Neutrophil (primary cell): ENCODE results near the gene LAMC1.
A peak's percentile ranks its signal among the peaks of the same experiment; 100 is the strongest.

Experiments used
- H3K27ac ChIP-seq: fragments of 200-600 bp; sonication (generic); 2 replicates; pipeline ENCODE4 v1.5.1; 2016; ENCODE audit warnings: mild to moderate bottlenecking, moderate library complexity
- H3K27me3 ChIP-seq: fragments of 200-600 bp; sonication (generic); 2 replicates; pipeline ENCODE4 v1.6.0; 2016; ENCODE audit warnings: mild to moderate bottlenecking
- H3K36me3 ChIP-seq: fragments of 200-600 bp; sonication (generic); 2 replicates; pipeline ENCODE4 v1.5.1; 2017
- H3K4me1 ChIP-seq, 2 experiments: fragments of 200-600 bp in 1 of 2; sonication (generic) in 1 of 2; 1 replicate in 1 of 2; 2 replicates in 1 of 2; pipeline versions ENCODE4 v1.5.1 to v1.6.1; 2013 to 2016; ENCODE audit warnings: low read depth in 1 of 2, low read length in 1 of 2, mild to moderate bottlenecking in 1 of 2, moderate library complexity in 1 of 2; ENCODE audit not compliant: control insufficient read depth in 1 of 2, insufficient read depth in 1 of 2
- H3K4me3 ChIP-seq, 2 experiments: fragments of 200-600 bp in 1 of 2; sonication (generic) in 1 of 2; 1 replicate in 1 of 2; 2 replicates in 1 of 2; pipeline ENCODE4 v1.5.1; 2013 to 2016; ENCODE audit warnings: low read depth in 1 of 2, low read length in 1 of 2, mild to moderate bottlenecking in 1 of 2, moderate library complexity in 1 of 2
- H3K9me3 ChIP-seq: fragments of 200-600 bp; sonication (generic); 2 replicates; pipeline ENCODE4 v1.5.1; 2016
- CTCF ChIP-seq: fragments of 200-600 bp; sonication (generic); IDR thresholded peaks from 2 replicates; pipeline ENCODE4 v1.5.1; 2016; ENCODE audit warnings: antibody characterized with exemption

LAMC1 gene

GRCh38 chr1:183023146-183023600 is at the start of gene LAMC1:
TSS of gene LAMC1 (plus strand) at chr1:183023420. CDS start at chr1:183023717, 297 bp downstream.
- Histone ChIP-seq H3K27me3 (peaks cover 100% of the 10 kb centered on the region), H3K4me3 (peak within 1 kb of the TSS; percentile 55 to 57), H3K9me3 (no peaks in the 10 kb centered on the region), H3K36me3 (no peaks in the 10 kb centered on the region), H3K4me1 (peaks cover 14 to 22% of the 10 kb centered on the region in 2 experiments), H3K27ac (no peak within 1 kb of the TSS)
- TF ChIP-seq CTCF = no peak

- H3K4me3 ChIP-seq = no peak overlapping the region
- H3K27ac ChIP-seq = no peak overlapping the region
- H3K9me3 ChIP-seq = no peaks in the 10 kb centered on the region
- no peak for TF ChIP-seq CTCF
- H3K27me3 ChIP-seq = peaks cover 11% of the 10 kb centered on the region
- H3K4me1 ChIP-seq = no peaks in the 10 kb centered on the region
- H3K36me3 ChIP-seq = no peaks in the 10 kb centered on the region
These were observed 48.6 kb upstream of the LAMC1 start for GRCh38 chr1:182974506-182975191.

- TF ChIP-seq CTCF = no peak
- no peak overlapping the region for H3K4me3 ChIP-seq
- H3K27me3 ChIP-seq = peaks cover 6% of the 10 kb centered on the region
- H3K9me3 ChIP-seq = no peaks in the 10 kb centered on the region
- H3K36me3 ChIP-seq = no peaks in the 10 kb centered on the region
- H3K27ac ChIP-seq = no peak overlapping the region
- no peaks in the 10 kb centered on the region for H3K4me1 ChIP-seq
These were observed 45.7 kb upstream of the LAMC1 start for GRCh38 chr1:182977480-182977879.

GRCh38 chr1:182978151-182978853 is 44.9 kb upstream of the LAMC1 start:
- TF ChIP-seq CTCF = no peak
- H3K27ac ChIP-seq = no peak overlapping the region
- H3K36me3 ChIP-seq = no peaks in the 10 kb centered on the region
- H3K4me3 ChIP-seq = no peak overlapping the region
- no peaks in the 10 kb centered on the region for H3K27me3 ChIP-seq
- no peaks in the 10 kb centered on the region for H3K9me3 ChIP-seq
- no peaks in the 10 kb centered on the region for H3K4me1 ChIP-seq

GRCh38 chr1:182984138-182984537 is 39.1 kb upstream of the LAMC1 start:
- Histone ChIP-seq H3K9me3 (no peaks in the 10 kb centered on the region), H3K4me3 (no peak overlapping the region), H3K27ac (no peak overlapping the region), H3K4me1 (no peaks in the 10 kb centered on the region), H3K27me3 (no peaks in the 10 kb centered on the region), H3K36me3 (no peaks in the 10 kb centered on the region)
- TF ChIP-seq CTCF = no peak
